K562 (cell line): Measurements from ENCODE around the gene SDK1. TPM values are rescaled to one million over a fixed set of nuclear protein-coding genes. Genes with fewer than 3 reads are reported as not detected.

Experiments used
- ATAC-seq: fragments of 200-7000 bp; cut with Tn5 transposase; 3 replicates; pipeline ENCODE4 v1.9.1; 2020; ENCODE audit warnings: moderate library complexity
- BruUV-seq: library from RNA; stranded (reverse); fragments of 400-500 nt; replicated peaks from 2 replicates; lab custom pipeline; 2021; lab: Mats Ljungman, UMichigan
- CTCF ChIA-PET: fragments of 300-600 bp; formaldehyde crosslinking; extraction: SDS; loops from one replicate; lab custom pipeline; 2021; ENCODE audit warnings: low intra/inter-chr PET ratio; lab: Yijun Ruan, JAX
- POLR2A ChIA-PET: fragments of 300-600, 350-650 bp; sonication (Branson Sonifier 250); formaldehyde crosslinking; extraction: SDS; loops from one replicate; lab custom pipeline; 2021; ENCODE audit warnings: antibody characterized with exemption, inconsistent platforms; lab: Yijun Ruan, JAX
- DNase-seq, 4 experiments: peaks; one replicate each; pipeline versions ENCODE4 v3.0.0 to v3.0.0-alpha.2; 2011 to 2018; ENCODE audit warnings: low spot score in 3 of 4, mixed read lengths in 3 of 4; ENCODE audit errors: extremely low read depth in 1 of 4
- FAIRE-seq: peaks from 2 replicates; lab custom pipeline; 2011; peaks lifted over from hg19 to GRCh38; lab: Jason Lieb, UNC
- H2AFZ ChIP-seq: 2 replicates; pipeline ENCODE4 v1.6.0; 2011; ENCODE audit warnings: low read depth, low read length, control low read depth, inconsistent platforms
- H3K27ac ChIP-seq: fragments of 200-600 bp; 3 replicates; pipeline ENCODE4 v1.8.0; 2011; ENCODE audit warnings: low read depth, mild to moderate bottlenecking, control low read depth, inconsistent platforms, low read length, moderate library complexity, mixed read lengths; ENCODE audit errors: extremely low read depth
- H3K27me3 ChIP-seq, 2 experiments: fragments of 300-600 bp in 1 of 2; 2 replicates in 1 of 2; 3 replicates in 1 of 2; pipeline versions ENCODE4 v1.6.0 to v1.8.0; 2011; ENCODE audit warnings: inconsistent platforms in 2 of 2, low read length in 2 of 2, mild to moderate bottlenecking in 1 of 2, mixed read lengths in 1 of 2, moderate library complexity in 1 of 2; ENCODE audit not compliant: control insufficient read depth in 2 of 2, insufficient read depth in 2 of 2
- H3K36me3 ChIP-seq: fragments of 300-600 bp; 3 replicates; pipeline ENCODE4 v1.8.0; 2011; ENCODE audit warnings: mild to moderate bottlenecking, low read length, inconsistent platforms; ENCODE audit not compliant: control insufficient read depth, insufficient read depth
- H3K4me1 ChIP-seq, 2 experiments: fragments of 200-600 bp in 1 of 2; replicated peaks in 1 of 2; 2 replicates in 1 of 2; 3 replicates in 1 of 2; pipeline versions ENCODE4 v1.5.1 to v1.8.0; 2011; ENCODE audit warnings: inconsistent platforms in 2 of 2, low read length in 2 of 2, mild to moderate bottlenecking in 1 of 2, mixed read lengths in 1 of 2, moderate library complexity in 1 of 2; ENCODE audit not compliant: control insufficient read depth in 2 of 2, insufficient read depth in 2 of 2
- H3K4me2 ChIP-seq: 2 replicates; pipeline ENCODE4 v1.6.1; 2011; ENCODE audit warnings: low read length, control low read depth, inconsistent platforms, mixed read lengths; ENCODE audit not compliant: insufficient read depth
- H3K4me3 ChIP-seq: fragments of 200-600 bp; sonication (generic), shearing (Covaris generic); 2 replicates; pipeline ENCODE4 v1.5.1; 2016; ENCODE audit warnings: control low read depth, inconsistent platforms
- H3K79me2 ChIP-seq: fragments of 200-600 bp; 3 replicates; pipeline ENCODE4 v1.8.0; 2011; ENCODE audit warnings: low read length, inconsistent platforms; ENCODE audit not compliant: control insufficient read depth, insufficient read depth
- H3K9ac ChIP-seq, 2 experiments: 2 replicates each; pipeline versions ENCODE4 v1.6.0 to v1.6.1; 2011; ENCODE audit warnings: low read depth in 2 of 2, low read length in 2 of 2, control low read depth in 1 of 2, inconsistent platforms in 1 of 2, mild to moderate bottlenecking in 1 of 2, mixed read lengths in 1 of 2; ENCODE audit not compliant: insufficient read depth in 1 of 2
- H3K9me1 ChIP-seq: one replicate; pipeline ENCODE4 v1.6.0; 2011; ENCODE audit warnings: inconsistent platforms, mild to moderate bottlenecking, low read length, moderate library complexity; ENCODE audit not compliant: control insufficient read depth, insufficient read depth
- H3K9me3 ChIP-seq: replicated peaks from 2 replicates; pipeline ENCODE4 v1.5.1; 2011; ENCODE audit warnings: low read depth, low read length, inconsistent platforms; ENCODE audit not compliant: control insufficient read depth, insufficient read depth
- H4K20me1 ChIP-seq: replicated peaks from 2 replicates; pipeline ENCODE4 v1.6.1; 2011; ENCODE audit warnings: low read length, inconsistent platforms, mixed read lengths; ENCODE audit not compliant: control insufficient read depth, insufficient read depth
- CCNT2 ChIP-seq: IDR thresholded peaks from 2 replicates; pipeline ENCODE4 v1.6.1; 2011; ENCODE audit warnings: borderline replicate concordance, low read depth, mild to moderate bottlenecking, moderate library complexity, mixed read lengths, low read length; ENCODE audit not compliant: insufficient read length; ENCODE audit errors: extremely low read depth
- CEBPG ChIP-seq, 3 experiments: fragments of 200-800 bp in 1 of 3; sonication (Bioruptor generic) in 1 of 3; sonication (generic) in 1 of 3; formaldehyde crosslinking in 1 of 3; IDR thresholded peaks in 2 of 3; conservative IDR thresholded peaks in 1 of 3; 2 replicates each; pipeline versions ENCODE4 v1.6.1 to v1.8.0; 2016 to 2022; ENCODE audit warnings: missing compliant biosample characterization in 2 of 3, missing genetic modification characterization in 2 of 3, mild to moderate bottlenecking in 1 of 3, missing genetic modification reagents in 1 of 3
- CTBP1 ChIP-seq: fragments of 450-650 bp; IDR thresholded peaks from 2 replicates; pipeline ENCODE4 v1.6.1; 2016; ENCODE audit warnings: borderline replicate concordance
- FOXO4 ChIP-seq: fragments of 450-650 bp; formaldehyde crosslinking; IDR thresholded peaks from 2 replicates; pipeline ENCODE4 v1.4.0; 2020; ENCODE audit warnings: mild to moderate bottlenecking, moderate library complexity
- HCFC1 ChIP-seq: IDR thresholded peaks from 2 replicates; pipeline ENCODE4 v1.6.1; 2012; ENCODE audit warnings: low read depth, low read length, improper control_type of control experiment
- KLF10 ChIP-seq: fragments of 250-450 bp; sonication (Bioruptor Pico); IDR thresholded peaks from 2 replicates; pipeline ENCODE4 v1.6.1; 2021; ENCODE audit warnings: matching md5 sums
- MTF1 ChIP-seq: fragments of 250-450 bp; sonication (Bioruptor Pico); IDR thresholded peaks from 2 replicates; pipeline ENCODE4 v1.9.0; 2021; ENCODE audit warnings: moderate library complexity, mild to moderate bottlenecking, inconsistent platforms, borderline replicate concordance
- ZNF785 ChIP-seq: fragments of 250-450 bp; sonication (Bioruptor Pico); IDR thresholded peaks from 2 replicates; pipeline ENCODE4 v1.4.0; 2020; ENCODE audit warnings: mild to moderate bottlenecking
- WGBS: fragments of 100-300 bp; shearing (Covaris generic); methylation state at CpG from one replicate; pipeline ENCODE4 v1.1.6; 2016; ENCODE audit warnings: low coverage, mixed read lengths; ENCODE audit not compliant: insufficient coverage; ENCODE audit errors: missing lambda C conversion rate; 5-methylcytosine and 5-hydroxymethylcytosine counted together
- in situ Hi-C: fragments of 300-500 bp; cut with MboI; formaldehyde crosslinking; loops from 4 replicates; pipeline ENCODE4 v1.15.0; 2018; ENCODE audit warnings: inconsistent platforms, mixed read lengths
- intact Hi-C: fragments of 100-400 bp; cut with micrococcal nuclease; formaldehyde crosslinking; loops from 2 replicates; pipeline ENCODE4 v1.14.2; 2022
- polyA plus RNA-seq, 8 experiments: library from polyadenylated mRNA; depleted of rRNA in 4 of 8; stranded (reverse) in 5 of 8; unstranded in 3 of 8; fragments of >200 nt; fragmentation: Nextera tagmentation in 2 of 8; fragmentation: Illumina TruSeq in 1 of 8; extraction: Ambion mirVana in 2 of 8; extraction: Trizol in 1 of 8; gene quantifications; 2 replicates each; pipeline versions ENCODE4 v1.2.1 to v1.2.3, GENCODE V29; 2011 to 2014; ENCODE audit warnings: inconsistent platforms in 1 of 8, missing spikeins in 1 of 8
- total RNA-seq, 7 experiments: library from RNA; depleted of rRNA in 6 of 7; stranded (reverse); fragments of >200 nt in 6 of 7; fragmentation: Illumina TruSeq in 2 of 7; extraction: Trizol in 2 of 7; gene quantifications; 2 replicates each; pipeline versions ENCODE4 v1.2.1 to v1.2.3, GENCODE V29; 2011 to 2021; ENCODE audit warnings: low replicate concordance in 1 of 7
- TF ChIP-seq, protein P1 (sequence below): sonication (generic); formaldehyde crosslinking; IDR thresholded peaks from 2 replicates; pipeline ENCODE4 v1.8.1; 2023; ENCODE audit warnings: mild to moderate bottlenecking, missing genetic modification reagents

SDK1 gene
- total and polyA plus RNA-seq, 9 of the 15 experiments (the other 6 are each of a cell fraction or from before 2014, with no cell fraction given), result 0.16 TPM; not detected in 8

DNA sequence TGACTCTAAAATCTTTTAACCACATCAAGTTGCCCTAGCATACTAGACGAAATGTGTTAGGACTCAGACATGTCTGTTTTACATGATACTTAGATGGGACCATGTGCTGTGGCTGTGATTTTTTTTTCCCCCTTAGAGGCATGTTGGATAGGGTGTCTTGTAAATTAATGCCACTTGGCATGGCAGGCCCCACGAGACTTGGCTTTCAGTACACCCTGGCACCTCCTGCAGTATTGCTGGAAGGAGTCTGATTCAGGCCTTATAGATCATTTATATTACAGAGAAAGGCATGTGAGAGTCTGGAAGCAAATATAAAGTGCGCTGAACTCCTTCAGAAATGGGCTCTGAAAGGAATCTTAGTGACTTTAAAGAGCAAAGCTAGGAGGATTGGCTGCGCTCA is 494.1 kb downstream of the SDK1 start:
- H3K9ac ChIP-seq, result no peak overlapping the region
- no peaks in the 10 kb centered on the region for H3K4me1 ChIP-seq
- no peak for TF ChIP-seq CTBP1
- no peak for TF ChIP-seq HCFC1
- TF ChIP-seq, protein P1, sequence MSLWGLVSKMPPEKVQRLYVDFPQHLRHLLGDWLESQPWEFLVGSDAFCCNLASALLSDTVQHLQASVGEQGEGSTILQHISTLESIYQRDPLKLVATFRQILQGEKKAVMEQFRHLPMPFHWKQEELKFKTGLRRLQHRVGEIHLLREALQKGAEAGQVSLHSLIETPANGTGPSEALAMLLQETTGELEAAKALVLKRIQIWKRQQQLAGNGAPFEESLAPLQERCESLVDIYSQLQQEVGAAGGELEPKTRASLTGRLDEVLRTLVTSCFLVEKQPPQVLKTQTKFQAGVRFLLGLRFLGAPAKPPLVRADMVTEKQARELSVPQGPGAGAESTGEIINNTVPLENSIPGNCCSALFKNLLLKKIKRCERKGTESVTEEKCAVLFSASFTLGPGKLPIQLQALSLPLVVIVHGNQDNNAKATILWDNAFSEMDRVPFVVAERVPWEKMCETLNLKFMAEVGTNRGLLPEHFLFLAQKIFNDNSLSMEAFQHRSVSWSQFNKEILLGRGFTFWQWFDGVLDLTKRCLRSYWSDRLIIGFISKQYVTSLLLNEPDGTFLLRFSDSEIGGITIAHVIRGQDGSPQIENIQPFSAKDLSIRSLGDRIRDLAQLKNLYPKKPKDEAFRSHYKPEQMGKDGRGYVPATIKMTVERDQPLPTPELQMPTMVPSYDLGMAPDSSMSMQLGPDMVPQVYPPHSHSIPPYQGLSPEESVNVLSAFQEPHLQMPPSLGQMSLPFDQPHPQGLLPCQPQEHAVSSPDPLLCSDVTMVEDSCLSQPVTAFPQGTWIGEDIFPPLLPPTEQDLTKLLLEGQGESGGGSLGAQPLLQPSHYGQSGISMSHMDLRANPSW (CRISPR knock-in tag), result no peak
- no peak for TF ChIP-seq ZNF785 (CRISPR knock-in tag)
- no peak for TF ChIP-seq MTF1
- TF ChIP-seq FOXO4 (CRISPR knock-in tag), result no peak
- TF ChIP-seq CCNT2, result no peak
- no peak for TF ChIP-seq CEBPG (CRISPR knock-in tag; IDR thresholded peaks at IDR 0.05)
- no peak for TF ChIP-seq CEBPG (tag; conservative IDR thresholded peaks at IDR 0.05 in 1 of 2, IDR thresholded peaks at IDR 0.05 in 1 of 2)
- TF ChIP-seq KLF10 (CRISPR knock-in tag), result no peak
- DNase-seq, result no peak
- H3K36me3 ChIP-seq, result no peaks in the 10 kb centered on the region
- no peak overlapping the region for H3K4me3 ChIP-seq
- H3K4me2 ChIP-seq, result no peak overlapping the region
- H2AFZ ChIP-seq, result no peak overlapping the region
- 0% methylated on average over 4 of the region's 4 CpGs for WGBS
- peaks cover 0 to 12% of the 10 kb centered on the region in 2 experiments; a peak in 2 of 5 replicates for H3K27me3 ChIP-seq
- ChIA-PET CTCF (no interaction called here), POLR2A (no interaction called here)
- intact Hi-C loops (no loop called here), in situ Hi-C loops (no loop called here)
- no peaks in the 10 kb centered on the region for H3K79me2 ChIP-seq
- H4K20me1 ChIP-seq, result no peaks in the 10 kb centered on the region
- no peak overlapping the region for H3K27ac ChIP-seq
- H3K9me3 ChIP-seq, result no peaks in the 10 kb centered on the region
- no peak for FAIRE-seq
- no peaks in the 10 kb centered on the region for H3K9me1 ChIP-seq
- BruUV-seq, result no TSS peak
- ATAC-seq, result no peak
